HG03469 (cell line): ENCODE measurements around the gene GPR152.
"Not testable (repeated sequence)": the region's sequence is repeated elsewhere in the genome, so short reads cannot be mapped to it uniquely, and the experiment has no call there.

Experiments
- ATAC-seq: cut with Tn5 transposase; IDR thresholded peaks from one replicate; pipeline ENCODE4 v1.9.1; 2021; ENCODE audit warnings: mild to moderate bottlenecking, moderate library complexity, moderate number of reproducible peaks; ENCODE audit not compliant: unreplicated experiment

GPR152 gene

GRCh38 chr11:67466962-67467771, 14.6 kb upstream of the GPR152 start:
- no peak for ATAC-seq

- ATAC-seq: no peak
Observed at GRCh38 chr11:67466367-67466766, 13.8 kb upstream of the GPR152 start.

- ATAC-seq: not testable (repeated sequence)
Observed at GRCh38 chr11:67465530-67465929, 13.0 kb upstream of the GPR152 start.

- no peak for ATAC-seq
Observed at GRCh38 chr11:67465189-67465510, 12.6 kb upstream of the GPR152 start.

GRCh38 chr11:67464411-67465188, 12.1 kb upstream of the GPR152 start:
- peak; percentile 31 for ATAC-seq

- no peak for ATAC-seq
Observed at GRCh38 chr11:67463680-67464410, 11.3 kb upstream of the GPR152 start.

GRCh38 chr11:67463186-67463585, 10.7 kb upstream of the GPR152 start:
- ATAC-seq: no peak

- ATAC-seq: no peak
Observed at GRCh38 chr11:67458266-67458665, 5.7 kb upstream of the GPR152 start.

- ATAC-seq: no peak
Observed at GRCh38 chr11:67457453-67457852, 4.9 kb upstream of the GPR152 start.

- ATAC-seq: no peak
Observed at GRCh38 chr11:67456068-67456705, 3.7 kb upstream of the GPR152 start.

- ATAC-seq: no peak
Observed at GRCh38 chr11:67455054-67455453, 2.5 kb upstream of the GPR152 start, which contains the start of gene CABP4. TSS of gene CABP4 (plus strand) at chr11:67455354. CDS start at chr11:67455424, 70 bp downstream.

GRCh38 chr11:67453816-67454732, 1.5 kb upstream of the GPR152 start:
- no peak for ATAC-seq

GRCh38 chr11:67451658-67451976, 912 bp downstream of the GPR152 start:
- no peak for ATAC-seq

- no peak for ATAC-seq
Observed at GRCh38 chr11:67450796-67451657, 1.5 kb downstream of the GPR152 start.

- ATAC-seq: no peak
Observed at GRCh38 chr11:67449116-67449844, 3.2 kb downstream of the GPR152 start.

GRCh38 chr11:67448220-67448609, 4.3 kb downstream of the GPR152 start:
- ATAC-seq: no peak

GRCh38 chr11:67445515-67445914, 7.0 kb downstream of the GPR152 start:
- ATAC-seq: no peak
